ENCODE results near the gene PITPNC1.
A peak's percentile ranks its signal among the peaks of the same experiment; 100 is the strongest.
"Not testable (repeated sequence)": the region's sequence is repeated elsewhere in the genome, so short reads cannot be mapped to it uniquely, and the experiment has no call there.

The PITPNC1 gene

DNA sequence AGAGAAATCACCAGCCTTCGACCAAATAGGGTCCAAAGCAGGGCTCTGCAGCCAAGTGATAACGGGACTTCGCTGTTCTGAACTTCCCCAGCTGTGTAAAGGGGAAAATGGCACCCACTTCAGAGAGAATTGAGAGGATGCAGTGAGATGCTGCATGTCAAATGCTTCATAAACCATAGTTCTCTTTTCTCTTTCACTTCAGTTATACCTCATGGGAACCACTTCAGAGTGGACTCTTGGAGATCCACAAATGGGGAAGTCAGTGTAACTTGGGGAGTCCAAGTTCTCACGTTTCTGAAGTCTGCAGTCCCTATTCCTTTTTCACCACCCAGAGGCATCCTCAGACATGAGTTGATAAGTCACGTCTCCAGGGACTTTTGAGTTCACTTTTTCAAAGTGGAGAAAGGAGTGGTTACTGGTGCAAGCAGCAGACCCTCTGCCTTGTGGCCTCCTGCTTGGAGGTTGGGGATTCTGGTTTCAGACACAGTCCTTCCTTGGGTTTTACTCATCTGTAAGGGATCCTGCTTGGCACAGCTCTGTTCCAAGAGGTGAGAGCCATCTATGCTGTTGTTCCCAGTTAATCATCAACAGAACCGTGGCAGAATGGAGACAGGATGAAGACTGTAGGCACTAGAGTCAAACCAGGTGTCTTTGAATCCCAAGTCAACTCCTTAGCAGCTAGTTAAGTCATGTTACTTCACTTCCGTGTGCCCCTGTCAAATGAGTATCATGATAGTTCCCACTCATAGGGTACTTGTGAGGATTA is 217.2 kb downstream of the PITPNC1 start:
- no peak for DNase-seq

DNA sequence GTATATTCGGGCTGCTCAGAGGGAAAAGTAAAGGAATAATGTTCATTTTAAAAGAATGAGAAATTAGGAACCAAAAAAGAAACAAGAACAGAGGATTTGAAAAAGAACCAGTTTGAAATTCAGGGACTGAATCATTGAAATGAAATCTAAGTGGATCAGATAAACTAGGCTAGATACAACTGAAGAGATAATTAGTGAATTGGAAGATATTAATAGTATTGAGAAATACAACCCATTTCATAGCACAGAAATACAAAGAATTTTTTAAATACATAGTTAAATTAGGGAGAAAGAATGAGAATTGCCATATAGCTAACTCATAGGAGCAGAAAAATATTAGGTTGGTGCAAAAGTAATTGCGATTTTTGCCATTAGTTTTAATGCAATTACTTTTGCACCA is 223.3 kb downstream of the PITPNC1 start:
- DNase-seq: no peak

DNA sequence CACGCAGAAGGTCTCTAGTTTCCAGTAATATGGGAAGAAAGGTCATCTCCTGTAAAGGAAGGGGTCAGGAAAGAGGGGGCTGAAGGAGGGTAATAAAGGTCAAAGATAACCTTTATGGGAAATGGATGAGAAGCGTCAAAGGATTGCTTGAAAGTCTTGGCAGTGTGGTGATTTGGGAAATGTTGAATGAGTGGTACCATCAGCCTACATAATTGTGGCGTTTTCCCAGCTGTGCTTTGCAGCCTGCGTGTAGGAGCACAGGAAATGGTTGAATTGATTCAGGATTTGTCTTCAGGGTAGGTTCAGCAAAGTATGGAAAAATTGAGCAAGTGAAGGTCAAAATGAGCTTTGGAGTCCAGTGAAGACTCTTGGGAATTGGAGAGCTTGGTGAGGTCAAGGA is 224.8 kb downstream of the PITPNC1 start:
- no peak for DNase-seq

DNA sequence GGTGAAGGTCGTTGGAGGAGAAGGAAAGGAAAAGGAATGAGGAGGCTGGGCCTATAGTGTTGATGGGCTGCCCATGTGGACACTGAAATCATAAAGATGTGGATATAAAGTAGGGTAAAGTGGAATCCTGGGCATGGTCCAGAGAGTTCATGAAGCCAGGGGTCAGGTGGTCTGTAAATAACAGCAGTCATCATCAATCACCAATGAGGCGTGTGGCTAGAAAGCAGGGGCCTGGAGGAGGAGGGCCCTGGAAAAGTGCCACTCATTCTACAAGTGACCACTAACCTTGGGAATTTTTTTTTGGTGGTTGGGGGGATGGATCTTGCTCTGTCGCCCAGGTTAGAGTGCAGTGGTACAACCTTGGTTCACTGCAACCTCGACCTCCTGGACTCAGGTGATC is 225.4 kb downstream of the PITPNC1 start:
- DNase-seq: no peak

DNA sequence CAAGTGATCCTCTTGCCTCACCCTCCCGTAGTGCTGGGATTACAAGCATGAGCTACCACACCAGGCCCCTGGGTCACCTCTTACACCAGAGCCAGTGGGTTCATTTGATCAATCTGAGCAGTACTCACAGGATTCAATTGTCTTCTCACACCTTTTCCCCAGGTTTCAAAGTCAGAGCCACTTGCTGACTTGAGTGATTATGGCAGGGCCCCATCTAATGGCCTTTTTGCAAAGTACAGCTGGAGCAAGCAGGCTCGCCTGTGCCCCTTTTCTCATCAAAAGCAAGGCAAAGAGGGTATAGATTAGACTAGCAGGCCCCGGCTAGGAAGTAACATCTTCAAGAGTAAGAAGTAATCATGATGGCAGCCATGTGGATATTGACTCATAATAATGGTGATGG is 225.9 kb downstream of the PITPNC1 start:
- DNase-seq: peak; percentile 46

DNA sequence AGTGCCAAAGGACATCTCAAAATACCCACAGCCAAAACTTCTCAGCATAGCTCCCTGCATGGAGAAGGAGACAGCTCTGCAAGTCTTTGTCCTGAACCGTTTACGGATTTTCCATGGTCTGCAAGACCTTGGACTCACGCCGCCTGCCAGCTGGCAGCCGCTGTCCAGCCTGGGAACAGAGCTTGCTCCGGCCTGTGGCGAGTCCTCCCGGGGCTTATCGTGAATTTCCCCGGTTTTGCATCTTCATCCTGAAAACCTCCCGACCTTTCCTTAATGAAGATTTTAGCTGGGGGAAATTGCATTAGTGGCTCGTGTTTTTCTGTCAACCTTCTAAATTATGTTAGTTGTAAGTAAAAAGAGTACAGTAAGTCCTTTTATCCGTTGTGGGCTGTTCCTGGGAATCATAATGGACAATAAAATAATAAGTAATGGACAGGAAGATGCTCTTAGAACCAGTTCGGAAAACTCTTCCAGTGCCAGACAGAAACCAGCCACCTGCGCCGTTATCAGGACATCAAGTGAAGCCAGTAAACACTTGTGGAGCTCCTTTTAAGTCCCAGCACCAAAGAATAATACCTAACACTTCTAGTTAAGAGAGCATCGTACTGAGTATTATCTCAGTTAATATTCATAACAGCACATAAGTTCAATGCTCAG is 228.3 kb downstream of the PITPNC1 start:
- DNase-seq: no peak

DNA sequence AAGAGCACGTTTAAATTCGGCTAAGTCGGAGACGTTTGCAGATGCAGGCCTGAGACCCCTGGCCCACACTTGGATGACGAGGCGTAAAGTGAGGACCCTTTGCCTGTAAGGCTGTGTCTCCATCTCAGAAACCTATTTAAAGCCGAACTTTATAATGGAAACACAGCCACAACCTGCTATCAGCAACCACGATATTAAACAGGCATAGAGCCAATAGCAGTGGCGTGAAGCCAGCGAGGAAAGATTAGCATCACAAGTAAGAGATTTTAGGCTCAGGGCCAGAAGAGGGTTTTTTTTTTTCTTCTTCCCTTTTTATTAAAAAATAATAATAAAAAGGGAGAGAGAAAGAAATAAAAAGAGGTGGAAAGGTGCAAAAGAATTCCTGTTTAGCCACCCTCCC is 229.4 kb downstream of the PITPNC1 start:
- DNase-seq: peak; percentile 56

DNA sequence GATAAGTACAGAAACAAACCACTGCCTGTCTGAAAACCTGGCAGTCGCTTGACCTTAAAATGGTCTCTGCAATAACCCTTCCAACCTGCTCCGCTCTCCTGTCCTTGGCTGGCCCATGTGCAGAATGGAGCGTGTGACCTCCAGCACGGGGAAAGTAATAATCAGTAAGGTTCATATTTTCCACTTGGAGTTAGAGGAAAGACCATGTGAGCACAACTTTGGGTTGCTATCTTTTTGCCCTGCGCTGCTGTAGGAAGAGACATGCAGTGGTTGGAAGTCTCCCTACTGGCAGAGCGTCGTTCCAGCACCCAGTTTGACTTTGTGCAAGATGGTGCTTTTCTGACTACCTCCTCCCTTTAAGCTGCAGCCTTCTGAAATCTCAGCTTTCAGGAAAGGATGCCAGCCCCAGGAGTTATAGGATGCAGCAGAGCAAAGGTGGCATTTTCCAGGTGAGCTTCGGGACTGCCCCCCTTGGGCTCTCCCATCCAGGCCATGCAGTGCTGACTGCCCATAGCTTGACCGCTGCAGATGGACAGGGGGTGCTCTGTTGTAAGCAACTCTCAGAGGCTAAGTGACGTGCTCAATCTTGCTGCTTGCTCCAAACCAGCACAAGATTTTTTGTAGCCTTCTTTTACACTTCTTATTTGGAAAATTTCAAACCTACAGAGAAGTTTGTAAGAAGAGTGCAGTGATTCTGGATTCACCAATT is 230.0 kb downstream of the PITPNC1 start:
- no peak for DNase-seq

DNA sequence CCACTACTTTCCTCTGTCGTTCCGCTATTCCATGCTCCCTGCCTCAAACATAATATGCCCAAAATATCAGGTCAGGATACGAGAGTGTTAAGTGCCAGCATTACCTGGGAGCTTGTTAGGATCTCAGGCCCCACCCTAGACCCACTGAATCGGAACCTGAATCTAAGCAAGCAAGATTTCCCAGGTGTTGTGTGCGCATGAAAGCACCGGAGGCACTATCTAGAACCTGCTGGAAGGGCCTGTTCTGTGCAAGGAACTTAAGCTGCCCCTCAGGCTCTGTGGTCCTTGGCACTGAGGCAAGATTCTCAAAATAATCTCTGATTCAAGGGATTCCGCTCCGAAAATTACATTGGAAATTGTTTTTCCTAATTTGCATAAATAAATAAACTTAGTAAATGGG is 233.0 kb downstream of the PITPNC1 start:
- DNase-seq: no peak

DNA sequence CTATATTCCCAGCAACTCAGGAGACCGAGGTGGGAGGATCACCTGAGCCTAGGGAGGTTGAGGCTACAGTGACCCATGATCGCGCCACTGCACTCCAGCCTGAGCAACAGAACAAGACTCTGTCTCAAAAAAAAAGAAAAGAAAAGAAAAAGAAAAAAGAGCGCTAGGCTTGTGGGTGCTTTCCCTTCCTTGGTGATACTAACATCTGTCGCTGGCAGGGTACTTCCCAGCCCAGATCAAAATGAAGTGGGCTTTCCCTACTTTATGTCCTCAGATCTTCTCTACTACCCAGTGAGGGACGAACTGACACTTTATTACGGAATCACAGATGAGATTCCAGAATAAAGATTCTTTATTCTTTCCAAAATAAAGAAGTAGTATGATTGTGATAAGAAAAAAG is 236.9 kb downstream of the PITPNC1 start:
- DNase-seq: no peak

DNA sequence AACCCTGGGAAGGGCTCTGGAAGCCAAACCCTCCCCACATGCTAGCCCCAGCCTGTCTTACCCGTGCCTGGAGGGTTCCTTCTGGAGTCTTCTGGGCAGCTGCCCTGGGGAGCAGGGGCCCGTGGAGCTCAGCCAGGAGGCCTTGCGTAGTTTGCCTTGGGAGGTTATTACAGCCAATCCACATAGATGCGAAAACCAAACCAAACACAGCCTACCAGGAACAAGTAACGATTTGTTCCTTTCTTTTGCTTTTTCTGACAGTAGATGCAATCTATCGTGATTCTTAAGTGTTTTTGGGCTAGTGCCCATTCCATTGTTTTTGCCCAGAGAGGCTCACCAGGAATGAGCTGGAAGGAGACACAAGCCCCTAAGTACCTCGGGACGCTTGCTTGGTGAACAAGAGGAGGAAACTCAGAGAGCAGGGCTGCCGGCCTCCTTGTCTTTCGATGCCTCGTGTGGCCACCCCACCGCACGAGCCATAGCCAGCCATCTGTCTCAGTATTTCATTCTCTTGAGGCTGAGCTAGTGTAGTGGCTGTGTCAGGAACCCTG is 238.0 kb downstream of the PITPNC1 start:
- DNase-seq: no peak

DNA sequence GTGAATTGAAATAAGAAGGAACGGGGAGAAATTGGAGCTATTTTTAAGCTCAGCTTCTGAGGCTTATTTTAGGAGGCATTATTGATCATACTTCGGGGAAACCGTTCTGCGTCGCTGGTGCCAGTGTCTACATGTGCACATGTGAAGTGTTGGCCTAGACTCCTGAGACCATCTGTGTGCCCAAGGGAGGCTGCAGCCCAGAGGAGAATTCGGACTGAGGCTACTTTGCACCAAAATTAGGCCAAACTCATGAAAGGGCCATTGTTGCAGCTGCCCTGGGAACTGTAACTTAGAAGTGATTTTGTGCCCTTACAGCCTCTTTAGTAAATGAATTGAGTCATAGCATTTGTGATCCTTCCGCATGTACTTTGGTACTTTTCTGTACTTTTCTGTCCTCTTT is 238.7 kb downstream of the PITPNC1 start:
- DNase-seq: no peak

DNA sequence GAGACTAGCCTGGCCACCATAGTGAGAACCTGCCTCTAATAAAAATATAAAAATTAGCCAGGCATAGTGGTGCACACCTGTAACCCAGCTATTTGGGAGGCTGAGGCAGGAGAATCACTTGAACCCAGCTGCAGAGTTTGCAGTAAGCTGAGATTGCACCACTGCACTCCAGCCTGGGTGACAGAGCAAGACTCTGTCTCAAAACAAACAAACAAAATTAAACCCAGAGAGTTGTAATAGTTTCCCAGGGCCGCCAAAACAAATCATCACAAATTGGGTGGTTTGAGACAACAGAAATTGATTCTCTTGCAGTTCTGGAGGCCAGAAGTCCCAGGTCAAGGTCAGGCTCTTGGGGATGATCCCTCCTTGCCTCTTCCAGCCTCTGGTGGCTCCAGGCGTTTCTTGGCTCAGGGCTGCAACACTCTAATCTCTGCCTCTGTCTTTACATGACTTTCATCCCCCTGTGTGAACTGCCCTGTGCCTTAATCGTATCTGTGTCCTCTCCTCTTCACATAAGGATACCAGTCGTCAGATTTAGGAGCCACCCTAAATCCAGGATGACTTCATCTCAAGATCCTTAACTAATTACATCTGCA is 240.3 kb downstream of the PITPNC1 start:
- DNase-seq: no peak

DNA sequence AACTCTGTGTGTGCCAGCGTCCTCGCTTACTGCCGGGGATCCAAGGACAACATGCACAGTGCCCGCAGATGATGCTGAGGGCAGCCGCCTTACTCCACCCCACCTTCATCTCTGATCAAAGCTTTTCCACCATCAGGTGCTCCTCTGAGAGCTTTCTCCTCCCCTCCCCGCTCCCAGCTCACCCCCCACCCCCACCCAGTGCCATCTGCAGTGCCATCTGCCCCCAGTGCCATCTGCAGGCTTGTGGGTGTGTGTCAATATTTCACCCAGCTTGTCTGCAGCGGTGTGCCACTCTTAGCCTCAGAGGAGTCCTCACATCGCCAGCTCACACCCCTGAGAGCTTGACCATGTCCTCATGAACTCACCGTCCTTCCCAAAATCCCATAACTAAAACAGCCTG is 242.5 kb downstream of the PITPNC1 start:
- DNase-seq: no peak

DNA sequence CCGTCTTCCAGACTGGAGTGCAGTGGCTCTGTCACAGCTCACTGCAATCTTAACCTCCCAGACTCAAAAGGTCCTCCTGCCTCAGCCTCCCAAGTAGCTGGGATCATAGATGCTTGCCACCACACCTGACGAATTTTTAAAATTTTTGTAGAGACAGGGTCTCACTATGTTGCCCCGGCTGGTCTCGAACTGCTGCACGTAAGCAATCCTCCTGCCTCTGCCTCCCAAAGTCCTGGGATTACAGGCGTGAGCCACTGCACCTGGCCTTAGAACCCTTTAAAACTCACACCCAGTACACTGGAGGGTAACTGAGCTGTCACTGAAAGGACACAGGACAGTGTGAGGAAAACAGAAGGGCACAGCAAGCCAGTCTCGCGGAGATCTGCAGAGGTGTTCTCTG is 243.0 kb downstream of the PITPNC1 start:
- DNase-seq: no peak

DNA sequence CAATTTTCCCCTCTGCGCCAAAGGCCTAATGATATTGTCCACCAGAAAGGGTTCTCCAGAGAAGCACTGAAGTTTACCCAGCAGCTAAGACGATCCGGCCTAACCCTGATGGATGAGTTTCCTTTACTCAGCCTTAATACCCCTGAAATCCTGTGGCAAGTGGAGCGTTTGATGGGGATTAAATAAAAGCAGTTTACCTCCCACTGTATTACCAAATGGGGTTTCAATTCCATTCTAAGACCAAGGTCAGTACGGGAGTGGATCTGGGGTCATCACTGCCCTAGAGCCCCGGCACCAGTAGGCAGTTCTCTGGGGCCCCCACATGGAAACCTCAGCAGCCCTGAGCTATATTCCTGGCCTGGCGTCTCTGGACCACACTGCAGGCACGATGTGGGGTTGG is 243.6 kb downstream of the PITPNC1 start:
- DNase-seq: no peak

DNA sequence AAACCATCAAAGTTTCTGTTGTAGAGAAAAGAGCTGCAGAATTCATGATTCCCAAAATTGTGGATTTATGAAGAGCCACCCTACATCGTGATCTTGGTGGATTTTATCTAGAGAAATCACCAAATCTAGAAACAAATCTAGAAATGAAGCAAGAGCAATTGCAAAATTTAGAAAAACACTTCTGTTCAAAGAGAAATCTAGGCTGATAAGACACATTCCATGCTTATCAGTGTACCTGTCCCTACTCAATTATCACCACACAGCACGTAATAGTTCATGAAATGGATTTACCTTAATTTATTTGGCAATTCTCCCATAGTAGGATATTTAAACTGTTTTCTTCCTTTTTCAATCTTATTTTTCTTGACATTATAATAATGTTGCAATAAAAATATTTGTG is 246.7 kb downstream of the PITPNC1 start:
- no peak for DNase-seq

DNA sequence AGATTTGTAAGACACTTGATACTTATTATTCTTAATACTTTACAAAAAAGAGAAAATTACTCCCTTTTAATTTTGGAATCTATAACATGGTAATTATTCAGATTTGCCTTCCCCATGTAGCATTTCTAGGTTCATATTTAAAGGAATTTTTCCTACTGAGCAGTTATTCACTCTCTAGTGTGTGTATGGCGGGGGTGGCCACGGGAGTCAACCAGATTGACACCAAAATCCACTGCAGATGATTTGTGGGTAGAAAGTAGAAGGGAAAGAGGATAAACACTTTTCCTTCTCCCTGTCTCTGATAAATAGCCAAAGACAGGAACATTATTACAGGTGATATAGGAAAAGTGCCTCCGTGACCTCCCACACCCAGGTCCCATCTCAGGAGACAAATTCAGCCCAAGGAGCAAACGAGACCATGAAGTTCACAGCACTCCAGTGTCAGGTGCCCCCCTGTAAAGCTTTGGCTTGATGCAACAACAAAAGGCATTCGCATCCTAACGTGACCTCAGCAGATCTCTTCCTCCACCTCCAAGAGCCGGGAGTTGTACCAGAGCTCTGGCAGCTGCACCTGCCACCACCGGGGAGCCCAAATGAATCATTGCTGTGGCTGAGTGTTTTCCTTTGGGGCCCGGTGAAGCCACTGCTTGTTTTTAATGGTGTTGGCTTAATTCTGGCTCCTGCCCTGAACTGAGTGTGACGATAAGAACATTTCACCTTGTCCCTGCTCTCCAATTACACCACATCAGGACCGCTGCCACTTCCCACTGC is 248.0 kb downstream of the PITPNC1 start:
- DNase-seq: no peak

DNA sequence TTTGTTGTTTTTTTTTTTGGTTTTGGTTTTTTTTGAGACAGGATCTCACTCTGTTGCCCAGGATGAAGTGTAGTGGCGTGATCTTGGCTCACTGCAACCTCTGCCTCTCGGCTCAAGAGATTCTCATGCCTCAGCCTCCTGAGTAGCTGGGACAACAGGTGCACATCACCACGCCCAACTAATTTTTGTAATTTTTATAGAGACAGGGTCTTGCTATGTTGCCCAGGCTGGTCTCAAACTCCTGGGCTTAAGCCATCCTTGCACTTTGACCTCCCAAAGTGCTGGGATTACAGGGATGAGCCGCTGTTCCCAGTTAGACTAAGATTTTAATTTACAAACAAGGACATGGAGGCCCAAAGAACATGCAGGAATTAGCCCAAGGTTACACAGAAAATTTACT is 248.9 kb downstream of the PITPNC1 start:
- DNase-seq: no peak

DNA sequence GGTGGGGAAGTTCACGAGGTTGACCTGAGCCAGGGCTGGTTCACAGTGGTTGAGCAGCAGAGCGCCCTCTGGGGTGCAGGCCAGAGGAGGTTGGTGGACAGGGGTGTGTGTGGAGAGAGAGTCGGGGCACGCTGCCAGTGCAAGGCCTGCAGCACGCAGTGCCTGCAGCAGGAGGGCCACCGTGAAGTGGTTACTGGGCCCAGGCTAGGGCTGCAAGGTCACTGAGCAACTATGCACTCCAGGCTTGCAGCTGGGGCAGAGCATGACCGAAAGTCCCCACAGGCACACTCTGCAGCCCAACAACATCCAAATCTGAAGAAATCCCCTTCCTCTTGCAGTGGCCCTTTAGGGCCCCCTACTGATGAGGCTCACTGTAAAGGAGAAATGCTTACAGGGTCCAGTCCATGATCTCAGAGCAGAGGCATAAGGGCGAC is 251.5 kb downstream of the PITPNC1 start:
- peak; percentile 7 for DNase-seq

DNA sequence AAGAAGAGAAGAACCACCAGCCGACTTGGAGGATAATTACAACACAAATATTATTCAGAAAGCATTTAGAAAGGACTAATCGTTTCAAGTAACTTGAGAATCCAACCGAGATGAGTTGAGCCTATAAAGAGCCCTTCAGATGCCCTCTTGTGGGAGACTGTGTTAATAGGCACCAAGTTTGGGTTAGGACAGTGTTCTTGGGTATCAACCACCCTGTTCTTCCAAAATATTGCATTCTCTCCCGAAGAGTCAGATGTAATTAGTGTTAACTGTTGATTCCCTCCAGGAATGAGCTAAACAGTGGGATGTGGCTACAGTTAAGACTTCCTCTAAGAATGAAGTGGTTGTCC is 252.9 kb downstream of the PITPNC1 start:
- peak; percentile 65 for DNase-seq

DNA sequence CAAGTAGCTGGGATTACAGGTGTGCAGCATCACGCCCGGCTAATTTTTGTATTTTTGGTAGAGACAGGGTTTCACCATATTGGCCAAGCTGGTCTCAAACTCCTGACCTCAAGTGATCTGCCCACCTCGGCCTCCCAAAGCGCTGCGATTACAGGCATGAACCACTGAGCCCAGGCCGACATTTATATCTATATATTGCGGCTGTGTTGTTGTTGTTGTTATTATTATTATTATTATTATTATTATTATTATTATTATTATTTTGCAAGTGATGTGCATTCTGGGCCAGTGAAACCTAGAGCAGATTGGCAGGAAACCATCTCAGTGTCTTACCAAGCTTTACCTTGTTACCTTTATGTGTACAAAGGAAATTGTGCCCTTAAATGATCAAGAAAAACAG is 253.8 kb downstream of the PITPNC1 start:
- DNase-seq: not testable (repeated sequence)

DNA sequence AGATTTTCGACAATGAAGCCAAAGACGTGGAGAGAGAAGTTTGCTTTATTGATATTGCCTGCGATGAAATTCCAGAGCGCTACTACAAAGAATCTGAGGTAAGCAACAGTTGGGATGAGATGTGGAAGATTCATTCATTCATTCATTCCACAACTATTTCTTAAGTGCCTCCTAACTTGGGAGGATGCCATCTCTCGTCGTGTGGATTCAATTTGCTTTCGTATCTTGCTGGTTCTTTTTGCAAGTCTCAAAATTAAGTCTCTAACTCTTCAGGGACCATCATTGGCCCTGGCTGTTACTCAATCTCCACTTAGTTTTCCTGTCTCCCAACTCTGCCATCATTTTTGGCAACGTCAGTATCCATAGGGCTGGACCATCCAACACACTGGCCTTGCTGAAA is 255.1 kb downstream of the PITPNC1 start:
- DNase-seq: no peak
